ENCODE data around the gene TRAF3. TPM values are rescaled to one million over a fixed set of nuclear protein-coding genes. Genes with fewer than 3 reads are reported as not detected.

The TRAF3 gene
- total RNA-seq, 1 donor from 2014 or later: 25.9 TPM

DNA sequence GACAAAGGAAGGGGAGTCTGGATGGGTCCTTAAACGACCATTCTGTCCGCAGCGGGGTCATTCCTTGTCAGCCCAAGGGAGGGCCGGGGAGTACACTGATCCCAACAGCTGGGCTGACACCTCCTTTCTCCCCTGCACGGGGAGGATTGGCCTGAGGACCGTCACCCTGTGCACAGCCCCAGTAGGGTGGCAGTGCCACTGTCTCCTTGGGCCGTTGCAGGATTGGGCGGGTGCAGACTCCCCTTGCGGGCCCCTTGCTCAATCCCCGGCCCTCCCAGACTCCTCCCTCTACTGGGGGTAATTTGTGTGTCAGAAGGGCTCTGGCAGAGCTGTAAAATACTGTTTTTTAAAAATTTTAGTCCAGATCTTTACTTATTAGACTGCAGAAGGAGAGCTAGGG is 132.7 kb downstream of the TRAF3 start:
- TF ChIP-seq EZH2 (IDR thresholded peaks at IDR 0.05; ENCODE audit: insufficient read depth, low read length) (no peak), CTCF (IDR thresholded peaks at IDR 0.05; ENCODE audit: insufficient read depth, low read depth, low read length) (no peak)
- H3K4me2 ChIP-seq (ENCODE audit: low read length): no peak overlapping the region
- no peaks in the 10 kb centered on the region for H3K9me3 Mint-ChIP-seq (ENCODE audit: unreplicated experiment)
- no peak overlapping the region for H3K27ac ChIP-seq (ENCODE audit: low read depth, low read length)
- H3K9me3 ChIP-seq (ENCODE audit: insufficient read depth, low read depth, low read length): no peaks in the 10 kb centered on the region
- H3K27me3 Mint-ChIP-seq (ENCODE audit: low read depth, unreplicated experiment): no peaks in the 10 kb centered on the region
- H3K4me1 ChIP-seq (ENCODE audit: insufficient read depth, low read length): no peaks in the 10 kb centered on the region
- H4K20me1 ChIP-seq (ENCODE audit: insufficient read depth, low read length): peaks cover 5% of the 10 kb centered on the region
- H2AFZ ChIP-seq (ENCODE audit: low read depth, low read length): no peak overlapping the region
- H3K79me2 ChIP-seq (ENCODE audit: insufficient read depth, low read length): no peaks in the 10 kb centered on the region
- FAIRE-seq (no peak), DNase-seq (ENCODE audit: low read depth) (no peak)
- H3K36me3 Mint-ChIP-seq (ENCODE audit: low read depth, unreplicated experiment): peaks cover 23% of the 10 kb centered on the region
- no peaks in the 10 kb centered on the region for H3K27me3 ChIP-seq (ENCODE audit: insufficient read depth, low read length)
- H3K4me3 Mint-ChIP-seq (ENCODE audit: unreplicated experiment): no peak overlapping the region
- no peak overlapping the region for H3K27ac Mint-ChIP-seq (ENCODE audit: unreplicated experiment)
- no peaks in the 10 kb centered on the region for H3K36me3 ChIP-seq (ENCODE audit: insufficient read depth, low read length)
- H3K9ac ChIP-seq (ENCODE audit: low read length): no peak overlapping the region
- H3K4me3 ChIP-seq (ENCODE audit: insufficient read depth, low read depth, low read length): no peak overlapping the region
- no peaks in the 10 kb centered on the region for H3K4me1 Mint-ChIP-seq (ENCODE audit: low read depth, unreplicated experiment)

GRCh38 chr14:102910442-102910841 is 133.2 kb downstream of the TRAF3 start:
- no peak overlapping the region for H2AFZ ChIP-seq (ENCODE audit: low read depth, low read length)
- H3K27me3 ChIP-seq (ENCODE audit: insufficient read depth, low read length): no peaks in the 10 kb centered on the region
- no peaks in the 10 kb centered on the region for H3K27me3 Mint-ChIP-seq (ENCODE audit: low read depth, unreplicated experiment)
- H3K27ac ChIP-seq (ENCODE audit: low read depth, low read length): no peak overlapping the region
- no peak overlapping the region for H3K4me3 Mint-ChIP-seq (ENCODE audit: unreplicated experiment)
- peaks cover 18% of the 10 kb centered on the region for H3K36me3 Mint-ChIP-seq (ENCODE audit: low read depth, unreplicated experiment)
- no peak for TF ChIP-seq EZH2 (IDR thresholded peaks at IDR 0.05; ENCODE audit: insufficient read depth, low read length)
- TF ChIP-seq CTCF (IDR thresholded peaks at IDR 0.05; ENCODE audit: insufficient read depth, low read depth, low read length): no peak
- FAIRE-seq: no peak
- H3K9me3 ChIP-seq (ENCODE audit: insufficient read depth, low read depth, low read length): no peaks in the 10 kb centered on the region
- no peak overlapping the region for H3K4me3 ChIP-seq (ENCODE audit: insufficient read depth, low read depth, low read length)
- H4K20me1 ChIP-seq (ENCODE audit: insufficient read depth, low read length): peaks cover 5% of the 10 kb centered on the region
- H3K4me2 ChIP-seq (ENCODE audit: low read length): no peak overlapping the region
- no peaks in the 10 kb centered on the region for H3K4me1 Mint-ChIP-seq (ENCODE audit: low read depth, unreplicated experiment)
- no peaks in the 10 kb centered on the region for H3K4me1 ChIP-seq (ENCODE audit: insufficient read depth, low read length)
- H3K9me3 Mint-ChIP-seq (ENCODE audit: unreplicated experiment): no peaks in the 10 kb centered on the region
- H3K9ac ChIP-seq (ENCODE audit: low read length): no peak overlapping the region
- no peaks in the 10 kb centered on the region for H3K36me3 ChIP-seq (ENCODE audit: insufficient read depth, low read length)
- no peaks in the 10 kb centered on the region for H3K79me2 ChIP-seq (ENCODE audit: insufficient read depth, low read length)
- H3K27ac Mint-ChIP-seq (ENCODE audit: unreplicated experiment): no peak overlapping the region
- no peak for DNase-seq (ENCODE audit: low read depth)

GRCh38 chr14:102911541-102911951 is 134.3 kb downstream of the TRAF3 start:
- TF ChIP-seq EZH2 (IDR thresholded peaks at IDR 0.05; ENCODE audit: insufficient read depth, low read length): no peak
- no peak for TF ChIP-seq CTCF (IDR thresholded peaks at IDR 0.05; ENCODE audit: insufficient read depth, low read depth, low read length)
- H3K36me3 Mint-ChIP-seq (ENCODE audit: low read depth, unreplicated experiment): peaks cover 13% of the 10 kb centered on the region
- no peaks in the 10 kb centered on the region for H3K27me3 ChIP-seq (ENCODE audit: insufficient read depth, low read length)
- no peak for FAIRE-seq
- DNase-seq (ENCODE audit: low read depth): no peak
- H3K27me3 Mint-ChIP-seq (ENCODE audit: low read depth, unreplicated experiment): peaks cover 3% of the 10 kb centered on the region
- peaks cover 5% of the 10 kb centered on the region for H4K20me1 ChIP-seq (ENCODE audit: insufficient read depth, low read length)
- no peaks in the 10 kb centered on the region for H3K36me3 ChIP-seq (ENCODE audit: insufficient read depth, low read length)
- H3K27ac ChIP-seq (ENCODE audit: low read depth, low read length): no peak overlapping the region
- no peak overlapping the region for H3K4me2 ChIP-seq (ENCODE audit: low read length)
- H3K4me1 ChIP-seq (ENCODE audit: insufficient read depth, low read length): no peaks in the 10 kb centered on the region
- H3K9me3 Mint-ChIP-seq (ENCODE audit: unreplicated experiment): no peaks in the 10 kb centered on the region
- no peak overlapping the region for H3K4me3 ChIP-seq (ENCODE audit: insufficient read depth, low read depth, low read length)
- H3K79me2 ChIP-seq (ENCODE audit: insufficient read depth, low read length): no peaks in the 10 kb centered on the region
- H3K4me1 Mint-ChIP-seq (ENCODE audit: low read depth, unreplicated experiment): no peaks in the 10 kb centered on the region
- H3K27ac Mint-ChIP-seq (ENCODE audit: unreplicated experiment): no peak overlapping the region
- H3K9me3 ChIP-seq (ENCODE audit: insufficient read depth, low read depth, low read length): no peaks in the 10 kb centered on the region
- no peak overlapping the region for H2AFZ ChIP-seq (ENCODE audit: low read depth, low read length)
- H3K4me3 Mint-ChIP-seq (ENCODE audit: unreplicated experiment): no peak overlapping the region
- no peak overlapping the region for H3K9ac ChIP-seq (ENCODE audit: low read length)

Data from astrocyte (in vitro differentiated cells and primary cell).